HG03565 (cell line): Measurements from ENCODE around the gene TIMM8A.

Experiments
- ATAC-seq: cut with Tn5 transposase; IDR thresholded peaks from one replicate; pipeline ENCODE4 v1.9.1; 2021; ENCODE audit warnings: mild to moderate bottlenecking, moderate library complexity; ENCODE audit not compliant: unreplicated experiment

Gene TIMM8A, protein sequence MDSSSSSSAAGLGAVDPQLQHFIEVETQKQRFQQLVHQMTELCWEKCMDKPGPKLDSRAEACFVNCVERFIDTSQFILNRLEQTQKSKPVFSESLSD

DNA sequence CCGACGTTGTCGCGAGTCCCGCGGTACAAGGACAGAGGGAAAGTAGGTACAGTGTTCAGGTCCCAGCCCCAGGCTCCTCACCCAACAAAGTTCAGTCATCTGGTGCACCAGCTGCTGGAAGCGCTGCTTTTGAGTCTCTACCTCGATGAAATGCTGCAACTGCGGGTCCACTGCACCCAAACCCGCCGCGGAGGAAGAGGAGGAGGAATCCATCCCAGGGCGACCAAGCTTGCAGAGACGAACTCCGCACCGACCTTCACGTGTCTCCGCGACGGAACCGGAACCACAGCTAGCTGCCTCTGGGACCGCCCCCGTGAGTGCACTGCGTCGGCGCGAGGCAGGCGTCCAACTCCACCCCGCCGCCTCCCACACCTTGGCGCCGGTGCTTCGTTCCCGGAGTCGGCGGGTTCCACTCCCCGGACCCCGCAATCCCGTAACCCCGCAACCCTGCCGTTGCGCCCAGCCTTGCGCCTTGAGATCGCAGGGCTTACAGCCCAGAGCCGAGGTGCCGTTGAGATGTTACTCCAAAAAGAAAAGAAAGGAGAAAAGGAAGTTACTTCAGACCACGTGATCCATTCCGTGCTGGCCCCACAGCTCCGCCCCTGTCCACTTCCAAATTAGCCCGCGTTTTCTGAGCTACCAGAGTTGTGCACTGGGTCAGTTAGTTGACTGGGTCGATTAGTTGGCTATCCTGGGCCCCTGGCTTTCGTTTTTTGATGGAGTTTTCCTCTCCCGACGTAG lies at the start of gene TIMM8A:
Gene TIMM8A, minus strand, starts transcription at position 291 of the 741 bp plus-strand sequence. Its CDS starts 78 bp downstream, at position 213.
- ATAC-seq: peak; percentile 89

DNA sequence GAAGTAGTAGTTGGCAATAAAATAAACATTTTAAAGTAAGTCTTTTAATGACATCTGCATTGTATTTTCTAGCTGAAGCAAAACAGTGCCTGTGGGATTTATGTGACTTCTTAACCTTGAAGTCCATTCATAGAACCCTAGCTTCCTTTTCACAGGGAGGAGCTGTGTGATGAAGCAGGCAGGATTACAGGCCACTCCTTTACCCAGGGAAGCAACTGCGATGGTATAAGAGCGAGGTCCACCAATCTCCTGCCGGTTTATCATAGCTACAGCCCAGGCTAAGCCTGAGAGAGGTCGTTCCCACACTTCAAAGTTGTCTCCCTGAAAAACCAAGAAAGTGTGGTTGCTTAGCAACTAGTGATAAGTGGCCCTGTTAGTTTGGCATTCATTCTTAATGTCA lies 49.2 kb upstream of the TIMM8A start:
- no peak for ATAC-seq

DNA sequence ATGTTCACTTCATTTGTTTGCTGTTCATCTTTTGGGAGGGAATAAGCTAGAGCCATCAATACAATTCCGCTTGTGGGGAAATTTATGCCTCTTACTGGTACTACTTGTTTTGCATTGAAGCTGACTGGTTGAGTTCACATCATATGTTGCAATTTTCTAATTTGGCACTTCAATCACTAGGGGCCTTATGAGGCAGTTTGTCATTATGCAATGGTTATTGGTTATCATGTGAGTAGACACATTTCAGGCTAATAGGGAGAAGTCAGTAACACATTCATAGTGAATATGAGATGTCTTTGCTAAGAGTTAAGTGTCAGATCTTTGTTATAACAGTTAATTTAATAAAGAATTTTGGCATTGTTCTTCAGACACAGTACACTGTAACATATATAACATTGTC lies 47.2 kb upstream of the TIMM8A start:
- ATAC-seq: no peak

DNA sequence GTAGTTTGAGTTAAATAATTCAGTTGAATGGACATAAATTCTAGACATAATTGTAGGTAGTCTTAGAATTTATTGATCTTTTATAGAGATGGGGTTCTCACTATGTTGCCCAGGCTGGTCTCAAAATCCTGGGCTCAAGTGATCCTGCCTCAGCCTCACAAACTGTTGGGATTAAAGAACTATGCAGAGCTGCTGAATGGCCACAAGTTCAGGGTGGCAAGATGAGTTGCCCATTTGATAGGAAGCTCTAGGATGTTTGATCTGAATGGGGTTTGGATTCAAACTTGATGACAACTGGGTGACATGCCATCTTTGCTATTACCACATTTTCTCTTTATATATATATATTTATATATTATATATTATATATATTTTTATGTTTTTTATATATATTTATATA lies 45.8 kb upstream of the TIMM8A start:
- no peak for ATAC-seq

DNA sequence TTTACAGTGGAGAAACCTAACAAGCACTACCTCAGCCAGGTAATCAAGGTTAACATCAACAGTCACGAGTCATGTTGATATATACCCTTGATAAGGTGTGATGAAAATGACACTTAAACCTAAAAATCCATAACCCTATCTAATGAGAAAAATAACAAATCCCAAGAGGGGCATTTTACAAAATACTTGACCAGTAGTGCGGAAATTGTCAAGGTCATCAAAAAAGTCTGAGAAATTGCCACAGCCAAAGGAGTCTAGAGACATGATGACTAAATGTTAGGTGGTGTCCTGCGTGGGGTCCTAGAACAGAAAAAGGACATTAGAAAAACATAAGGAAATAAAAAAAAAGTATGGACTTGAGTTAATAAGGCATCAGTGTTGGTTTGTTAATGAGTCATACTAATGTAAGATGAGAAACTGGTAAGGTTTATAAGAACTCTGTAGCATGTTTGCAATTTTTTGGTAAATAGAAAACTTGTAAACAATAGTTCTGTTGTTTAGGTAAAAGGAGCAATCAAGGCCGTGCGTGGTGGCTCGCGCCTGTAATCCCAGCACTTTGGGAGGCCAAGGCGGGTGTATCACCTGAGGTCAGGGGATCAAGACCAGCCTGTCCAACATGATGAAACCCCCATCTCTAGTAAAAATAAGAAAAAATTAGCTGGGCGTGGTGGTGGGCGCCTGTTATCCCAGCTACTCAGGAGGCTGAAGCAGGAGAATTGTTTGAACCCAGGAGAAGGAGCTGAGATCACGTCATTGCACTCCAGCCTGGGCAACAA lies 45.2 kb upstream of the TIMM8A start:
- no peak for ATAC-seq

DNA sequence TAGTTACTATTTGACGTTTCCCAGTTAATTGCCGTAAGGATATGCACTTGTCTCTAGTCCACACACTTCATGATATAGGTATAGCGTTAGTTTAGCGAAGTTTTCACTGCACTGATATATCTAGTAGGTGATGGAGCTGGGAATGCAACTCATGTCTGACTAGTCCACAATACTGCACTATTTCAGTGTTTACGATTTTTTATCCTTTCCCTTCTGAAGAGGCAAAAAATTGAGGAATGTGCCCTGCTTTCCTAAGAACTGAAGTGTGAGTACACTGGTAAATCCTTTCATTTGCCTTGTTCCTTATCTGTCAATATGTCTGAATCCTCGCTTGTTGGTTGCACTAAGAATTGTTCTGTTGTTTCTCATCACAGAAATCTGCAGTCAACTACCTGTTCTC lies 43.3 kb upstream of the TIMM8A start:
- no peak for ATAC-seq

DNA sequence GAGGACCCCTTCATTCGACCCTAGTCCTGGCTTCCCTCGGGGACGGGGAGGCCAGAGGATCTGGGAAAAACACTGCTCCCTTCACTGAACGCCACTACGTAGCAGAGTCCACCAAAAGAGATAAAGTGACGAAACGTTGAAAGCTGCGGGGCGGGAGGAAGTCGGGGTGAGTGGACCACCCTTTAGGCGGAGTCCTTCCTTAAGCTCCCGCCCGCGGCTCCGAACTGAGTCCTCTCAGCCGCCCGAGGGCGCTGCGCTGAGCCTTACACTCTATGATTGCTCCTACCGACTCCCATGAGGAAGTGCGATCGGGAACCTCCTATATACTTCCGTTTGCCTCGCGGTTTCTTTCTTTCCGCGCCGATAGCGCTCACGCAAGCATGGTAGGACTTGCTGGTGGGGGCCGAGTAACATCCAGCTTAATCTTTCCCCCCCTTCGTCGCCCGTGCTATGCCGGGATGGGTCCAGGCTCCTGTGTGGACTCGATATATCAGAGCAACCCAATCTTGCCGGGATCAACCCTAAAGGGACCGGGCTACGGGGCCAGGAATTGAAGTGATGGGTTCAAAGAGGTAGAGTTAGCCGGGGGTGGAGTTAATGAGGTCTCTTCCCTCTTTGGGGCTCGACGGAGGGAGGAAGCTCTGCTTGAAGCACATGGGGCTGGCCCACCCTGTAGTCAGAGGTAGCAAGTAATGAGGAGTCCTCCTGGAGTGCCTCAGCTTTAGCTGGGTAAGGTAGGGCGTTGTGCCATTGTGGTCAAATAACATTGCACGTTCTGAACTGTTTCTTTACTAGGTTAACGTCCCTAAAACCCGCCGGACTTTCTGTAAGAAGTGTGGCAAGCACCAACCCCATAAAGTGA lies 42.4 kb upstream of the TIMM8A start, which contains the start of gene RPL36A:
Gene RPL36A, plus strand, starts transcription at position 348 of the 862 bp plus-strand sequence. Its CDS starts 33 bp downstream, at position 381.
- peak; percentile 78 for ATAC-seq

DNA sequence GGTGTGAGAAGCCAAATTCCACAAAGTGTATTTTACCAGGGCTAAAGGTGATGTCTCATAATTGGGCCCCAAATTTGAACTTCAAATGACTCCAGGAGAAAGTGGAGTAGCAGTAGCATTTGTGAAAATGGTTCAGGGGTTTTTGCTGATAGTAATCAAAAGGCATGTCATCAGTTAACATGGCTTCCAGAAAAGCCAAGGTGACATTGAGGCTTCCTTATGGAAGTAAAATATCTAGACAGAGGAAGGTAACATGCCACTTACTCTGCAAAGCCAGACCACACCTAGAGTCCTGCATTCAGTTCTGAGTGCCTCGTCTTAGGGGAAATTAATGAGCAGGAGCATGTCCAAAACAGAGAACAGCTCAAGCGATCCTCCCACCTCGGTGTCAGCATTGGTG lies 40.1 kb upstream of the TIMM8A start:
- no peak for ATAC-seq

DNA sequence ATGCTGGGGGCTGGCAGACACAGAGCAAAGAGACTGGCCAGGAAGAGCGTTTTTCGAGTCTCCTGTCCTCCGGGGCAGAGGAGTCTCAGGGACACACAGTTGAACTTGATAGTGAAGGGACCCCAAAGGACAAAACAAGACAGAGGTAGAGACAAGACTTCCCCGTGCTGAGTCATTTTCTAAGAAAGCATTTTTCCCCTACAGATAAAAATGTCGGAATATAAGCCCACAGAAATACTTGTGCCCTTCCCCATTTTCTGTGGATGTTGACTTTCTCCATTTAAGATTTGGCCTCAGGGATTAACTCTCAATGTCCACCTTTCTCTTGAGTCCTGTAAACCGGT lies 38.0 kb upstream of the TIMM8A start:
- no peak for ATAC-seq

DNA sequence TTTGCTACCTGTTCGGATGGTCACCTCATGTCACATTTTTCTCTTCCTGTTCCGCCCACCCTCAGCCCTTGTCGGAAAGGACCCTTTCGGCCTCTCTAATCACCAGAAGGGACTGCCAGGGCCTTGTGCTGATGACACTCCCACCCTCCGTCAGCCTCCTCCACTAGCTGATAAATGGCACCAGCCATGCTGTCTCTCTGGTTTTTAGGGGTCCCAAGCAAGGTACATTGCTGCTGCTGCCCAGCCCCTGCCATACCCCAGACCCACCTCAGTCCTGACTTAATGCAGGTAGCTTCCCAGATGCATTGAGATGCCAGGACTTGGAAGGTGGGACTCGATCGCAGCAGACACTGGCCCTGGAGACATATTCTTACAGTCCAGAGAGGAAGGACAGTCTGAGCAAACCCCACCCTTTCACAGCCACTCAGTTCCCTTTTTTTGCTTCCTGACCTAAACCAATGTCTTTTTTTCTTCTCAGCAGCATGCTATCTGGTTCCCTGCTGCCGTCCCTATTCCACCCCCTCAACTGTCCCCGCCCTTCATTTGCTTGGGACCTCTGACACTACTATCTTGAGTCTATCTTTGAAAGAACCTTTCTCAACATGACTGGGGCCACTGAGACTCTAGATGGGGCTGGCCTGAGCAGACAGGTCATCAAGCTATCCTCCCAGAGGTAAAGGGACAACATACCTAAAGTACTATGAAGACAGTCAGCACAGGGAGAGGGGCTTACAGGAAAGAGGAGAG lies 37.4 kb upstream of the TIMM8A start, which contains the start of gene BTK:
Gene BTK, minus strand, starts transcription at position 397 of the 747 bp plus-strand sequence. CDS start 10,907 bp downstream, outside the sequence.
- ATAC-seq: peak; percentile 55

DNA sequence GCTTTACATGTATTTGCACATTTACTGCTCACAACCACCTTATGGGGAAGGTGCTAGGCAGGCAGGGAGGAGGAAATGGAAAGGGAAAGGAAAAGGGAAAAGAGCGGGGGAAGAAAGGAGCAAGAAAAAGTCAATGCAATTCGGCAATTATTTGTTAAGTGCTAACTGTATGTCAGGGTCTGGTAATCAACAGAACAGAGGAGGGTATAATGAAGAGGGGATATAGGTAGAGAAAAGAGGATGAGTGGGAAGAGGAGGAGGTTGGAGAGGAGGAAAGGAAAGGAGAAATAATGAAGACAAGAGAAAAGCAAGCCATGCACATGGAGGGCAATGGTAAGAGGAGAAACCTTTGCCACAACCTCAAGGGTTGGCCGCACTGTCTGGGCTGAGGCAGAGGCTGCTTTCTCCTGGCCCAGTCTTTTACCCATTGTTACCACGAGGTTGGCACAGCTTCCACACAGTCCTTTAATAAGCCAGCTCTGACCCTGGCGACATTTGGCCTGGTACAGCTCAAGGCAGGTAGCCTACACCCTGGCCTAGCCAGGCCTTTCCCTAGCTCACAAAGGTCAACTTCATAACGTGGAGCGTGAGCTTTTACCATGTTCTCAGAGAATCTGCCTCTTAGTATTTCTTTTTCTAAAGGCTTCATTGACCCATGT lies 36.6 kb upstream of the TIMM8A start:
- ATAC-seq: no peak

DNA sequence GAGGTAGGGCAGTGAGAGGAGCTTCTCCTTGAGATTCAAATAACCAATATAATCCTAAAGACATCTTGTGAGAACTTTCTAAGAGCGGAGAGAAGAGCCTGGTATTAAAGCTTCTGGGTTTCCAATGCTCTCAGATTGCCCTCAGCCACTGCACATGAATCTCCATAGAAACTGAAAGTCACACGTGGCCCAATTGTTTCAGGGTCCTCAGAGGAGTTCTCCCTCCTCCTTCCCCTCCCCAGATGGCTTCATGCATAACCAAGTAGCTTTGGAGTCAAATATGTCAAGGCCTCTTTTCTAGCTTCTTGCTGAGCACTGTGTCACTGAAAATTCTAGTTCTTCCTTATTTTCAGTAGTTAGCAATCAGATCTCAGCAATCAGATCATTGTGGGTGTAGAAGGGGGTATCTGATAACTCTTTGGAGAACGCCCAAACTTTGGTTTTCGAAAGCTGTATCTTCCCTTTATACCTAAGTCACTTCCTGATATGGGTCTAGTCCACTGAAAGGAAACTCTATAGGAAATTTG lies 35.2 kb upstream of the TIMM8A start:
- ATAC-seq: peak; percentile 78

DNA sequence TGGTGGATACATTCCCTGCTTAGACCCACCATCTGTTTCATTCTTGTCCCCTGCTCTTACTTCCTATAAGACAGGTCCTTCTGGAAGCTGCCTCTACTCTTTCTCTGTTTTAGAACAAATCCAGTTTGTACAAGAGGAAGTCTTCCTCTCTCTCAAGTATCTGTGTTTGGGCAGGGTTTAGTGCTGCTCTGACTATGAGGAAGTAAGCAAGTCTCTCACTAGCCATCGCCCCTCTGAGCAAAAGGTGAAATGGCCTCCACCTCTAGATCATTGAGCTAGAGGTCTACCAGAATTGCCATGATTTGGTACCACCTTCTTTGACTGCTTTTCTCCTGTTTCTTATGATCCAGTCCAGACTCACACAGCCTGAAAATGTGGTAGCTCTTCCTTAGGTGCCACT lies 29.0 kb upstream of the TIMM8A start:
- no peak for ATAC-seq

DNA sequence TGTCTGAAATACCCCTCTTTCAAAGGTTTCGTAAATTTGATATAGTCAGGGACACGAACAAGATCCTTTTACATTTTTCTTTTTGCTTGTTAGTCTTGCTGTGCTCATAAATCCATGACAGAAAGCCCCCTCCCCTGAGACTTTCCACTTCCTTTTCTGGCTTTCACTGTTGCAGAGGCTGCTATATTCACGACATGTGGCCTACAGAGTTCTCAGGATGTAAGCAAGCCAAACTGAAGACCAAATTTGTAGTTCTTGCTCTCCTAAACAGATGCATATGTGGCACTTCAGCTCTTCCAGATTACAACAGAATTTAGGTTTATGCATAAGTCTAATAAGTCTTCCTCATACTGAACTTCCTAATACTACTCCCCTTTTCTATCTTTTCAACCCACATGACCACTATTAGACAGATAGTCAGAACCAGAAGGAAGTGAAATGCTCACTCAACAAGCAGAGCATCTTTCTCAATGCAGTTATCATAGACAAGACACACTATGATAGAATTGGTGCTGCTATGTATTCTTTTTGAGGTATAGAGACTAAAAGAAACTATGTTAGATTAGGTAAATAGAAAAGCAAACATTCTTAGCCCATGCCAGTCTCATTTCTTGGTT lies 22.5 kb upstream of the TIMM8A start:
- ATAC-seq: peak; percentile 86

DNA sequence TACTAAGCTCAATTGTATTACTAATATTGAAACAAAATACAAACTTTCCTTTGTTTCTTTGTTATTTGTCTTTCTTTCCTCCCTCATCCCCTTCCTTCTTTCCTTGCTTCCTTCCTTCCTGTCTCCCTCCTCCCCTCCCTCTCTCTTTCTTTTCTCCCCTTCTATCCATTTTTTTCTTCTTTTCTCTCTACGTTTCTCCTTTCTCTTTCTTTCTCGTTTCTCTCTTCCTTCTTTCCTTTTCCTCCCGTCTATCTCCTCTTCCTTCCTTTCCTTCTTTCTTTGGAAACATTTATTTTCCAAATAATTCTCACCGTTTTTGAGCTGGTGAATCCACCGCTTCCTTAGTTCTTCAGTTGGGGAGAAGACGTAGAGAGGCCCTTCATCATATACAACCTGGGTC lies 21.1 kb upstream of the TIMM8A start:
- no peak for ATAC-seq

DNA sequence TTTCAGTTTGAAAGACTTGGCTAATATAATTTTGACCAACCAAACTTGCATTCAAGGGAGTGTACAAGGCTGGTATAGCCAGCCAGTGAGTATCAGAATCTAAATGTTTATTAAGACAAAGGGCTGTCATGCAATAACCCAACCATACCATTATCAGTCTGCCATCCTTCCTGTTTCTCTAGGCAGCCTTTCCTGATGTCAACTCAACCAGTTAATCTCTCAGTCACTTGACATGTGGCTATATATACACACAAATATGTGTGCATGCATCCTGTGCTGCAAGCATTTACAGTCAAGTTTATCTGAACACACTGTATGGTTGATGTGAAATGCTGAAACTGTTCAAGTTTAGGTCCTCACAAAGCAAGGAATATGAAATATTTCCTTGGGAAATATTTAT lies 20.3 kb upstream of the TIMM8A start:
- no peak for ATAC-seq

DNA sequence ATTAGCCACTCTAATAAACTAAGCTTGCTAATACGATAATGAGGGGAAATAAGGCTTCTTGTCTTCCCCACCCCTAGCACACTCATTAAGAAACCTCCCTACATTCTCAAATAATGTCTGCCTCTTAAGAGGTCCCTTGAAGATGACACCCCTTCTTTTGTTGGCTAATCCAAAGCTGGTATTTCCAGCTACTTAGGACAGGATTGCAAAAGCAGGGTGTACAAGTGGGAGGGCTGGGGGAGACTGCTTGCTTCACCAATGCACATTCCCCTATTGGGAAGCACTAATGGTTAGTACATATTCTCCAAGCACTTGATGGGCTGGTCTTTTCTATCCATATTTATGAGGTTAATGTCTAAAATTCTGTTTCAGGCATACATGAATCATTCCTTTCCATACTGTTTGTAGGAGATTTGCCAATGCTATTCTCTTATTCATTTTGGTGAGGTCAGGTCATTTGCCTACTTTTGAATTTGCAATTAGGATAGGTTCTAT lies 16.8 kb upstream of the TIMM8A start:
- ATAC-seq: no peak

DNA sequence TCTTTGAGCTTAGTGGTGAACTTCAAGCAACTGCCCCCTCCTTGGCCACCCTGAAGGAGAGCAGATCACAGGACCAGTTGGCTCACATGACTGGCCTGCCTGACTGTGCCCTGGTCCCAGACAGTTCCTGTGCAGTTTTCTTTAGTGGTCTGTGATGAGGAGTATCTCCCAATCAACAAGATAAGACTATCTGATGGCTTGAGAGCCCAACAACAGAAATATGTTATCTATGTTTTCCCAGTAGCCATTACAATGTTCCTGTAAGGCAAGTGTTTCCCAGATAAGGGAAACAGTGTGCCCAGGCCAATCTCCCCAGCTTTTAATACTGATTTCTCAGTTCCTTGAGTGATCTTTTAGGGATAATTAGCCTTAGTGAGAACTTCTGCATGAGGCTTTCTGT lies 14.2 kb upstream of the TIMM8A start:
- ATAC-seq: no peak

DNA sequence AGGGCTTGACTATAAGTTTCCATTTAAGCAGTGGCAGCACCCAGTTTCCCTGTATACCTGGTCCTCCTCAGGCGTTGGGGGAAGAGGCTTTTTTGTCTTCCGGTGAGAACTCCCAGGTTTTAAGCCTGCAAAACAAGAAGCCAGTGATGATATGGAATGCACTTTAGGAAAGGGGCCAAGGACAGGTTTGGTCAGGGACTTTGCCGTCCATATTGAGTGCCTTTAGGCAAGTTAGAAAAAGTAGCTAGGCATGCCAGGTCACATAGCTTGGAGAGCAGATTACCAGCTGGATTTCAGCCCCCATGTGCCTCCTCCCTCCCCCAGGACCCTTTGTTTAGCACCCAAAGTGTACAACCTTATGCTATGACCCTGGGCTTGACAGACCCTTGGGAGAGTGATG lies 13.6 kb upstream of the TIMM8A start:
- ATAC-seq: no peak
